DOHH2 (cell line): Measurements from ENCODE around the gene CNTN5.

ENCODE experiments used
- H3F3A ChIP-seq: fragments of 200-600 bp; sonication (generic), shearing (Covaris generic); 2 replicates; pipeline ENCODE4 v1.6.0; 2016; ENCODE audit warnings: antibody characterized with exemption, mild to moderate bottlenecking; ENCODE audit not compliant: control insufficient read depth, insufficient read depth
- H3K27ac ChIP-seq: fragments of 200-600 bp; sonication (generic); 2 replicates; pipeline ENCODE4 v1.5.1; 2014; ENCODE audit warnings: low read depth, mild to moderate bottlenecking, low read length, moderate library complexity
- H3K27me3 ChIP-seq: fragments of 200-600 bp; sonication (generic); 2 replicates; pipeline ENCODE4 v1.6.1; 2014; ENCODE audit warnings: mild to moderate bottlenecking, low read length, mixed read lengths; ENCODE audit not compliant: control insufficient read depth
- H3K36me3 ChIP-seq: fragments of 200-600 bp; sonication (generic); 2 replicates; pipeline ENCODE4 v1.6.1; 2014; ENCODE audit warnings: mild to moderate bottlenecking, low read length, moderate library complexity, mixed read lengths; ENCODE audit not compliant: control insufficient read depth
- H3K4me1 ChIP-seq: fragments of 200-600 bp; sonication (generic); 2 replicates; pipeline ENCODE4 v1.6.1; 2014; ENCODE audit warnings: mild to moderate bottlenecking, low read length, mixed read lengths; ENCODE audit not compliant: control insufficient read depth
- H3K4me2 ChIP-seq: fragments of 200-600 bp; sonication (generic); 2 replicates; pipeline ENCODE4 v1.6.0; 2014; ENCODE audit warnings: mild to moderate bottlenecking, low read length, moderate library complexity
- H3K4me3 ChIP-seq: fragments of 200-600 bp; sonication (generic); 2 replicates; pipeline ENCODE4 v1.5.1; 2014; ENCODE audit warnings: mild to moderate bottlenecking, low read length, mixed read lengths
- H3K79me2 ChIP-seq: fragments of 200-600 bp; sonication (generic); 2 replicates; pipeline ENCODE4 v1.6.1; 2014; ENCODE audit warnings: mild to moderate bottlenecking, low read length, mixed read lengths; ENCODE audit not compliant: control insufficient read depth
- H3K9me2 ChIP-seq: fragments of 200-600 bp; sonication (generic); replicated peaks from 2 replicates; pipeline ENCODE4 v1.6.1; 2014; ENCODE audit warnings: mild to moderate bottlenecking, low read length, mixed read lengths; ENCODE audit not compliant: control insufficient read depth
- H3K9me3 ChIP-seq: fragments of 200-600 bp; sonication (generic); 2 replicates; pipeline ENCODE4 v1.6.1; 2014; ENCODE audit warnings: antibody characterized with exemption, low read length, mixed read lengths; ENCODE audit not compliant: control insufficient read depth, insufficient read depth
- H4K20me1 ChIP-seq: fragments of 200-600 bp; sonication (generic); 2 replicates; pipeline ENCODE4 v1.6.0; 2014; ENCODE audit warnings: low read depth, mild to moderate bottlenecking, antibody characterized with exemption, low read length, moderate library complexity; ENCODE audit not compliant: control insufficient read depth, insufficient read depth
- EZH2phosphoT487 ChIP-seq: fragments of 200-600 bp; sonication (generic); IDR thresholded peaks from 2 replicates; pipeline ENCODE4 v1.6.1; 2017; ENCODE audit warnings: borderline replicate concordance, mild to moderate bottlenecking, antibody characterized with exemption, low read length, moderate library complexity, mixed read lengths
- TF ChIP-seq, protein P1 (sequence below): fragments of 200-600 bp; sonication (generic); IDR thresholded peaks from one replicate; pipeline ENCODE4 v1.5.1; 2014; ENCODE audit warnings: antibody characterized with exemption, mild to moderate bottlenecking, low read depth, low read length; ENCODE audit not compliant: poor library complexity, severe bottlenecking

The CNTN5 gene

DNA sequence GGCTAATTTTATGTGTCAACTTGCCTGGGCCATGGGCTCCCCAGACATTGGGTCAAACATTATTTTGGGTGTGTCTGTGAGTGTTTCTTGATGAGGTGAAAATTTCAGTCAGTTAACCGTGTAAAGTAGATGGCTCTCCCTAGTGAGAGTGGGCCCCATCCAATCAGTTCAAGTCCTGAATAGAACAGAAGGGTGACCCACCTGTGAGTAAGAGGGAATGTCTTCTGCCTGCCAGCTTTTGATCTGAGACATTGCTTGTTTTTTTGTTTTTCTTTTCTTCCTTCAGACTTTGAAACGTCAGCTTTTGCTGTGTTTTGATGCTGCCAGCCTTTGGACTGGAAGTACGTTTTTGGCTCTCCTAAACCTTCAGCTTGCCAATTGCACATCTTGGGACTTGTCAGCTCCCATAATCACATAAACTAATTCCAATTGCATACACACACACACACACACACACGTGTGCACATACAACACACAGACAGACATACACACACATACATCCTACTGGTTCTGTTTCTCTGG is 300.1 kb downstream of the CNTN5 start:
- Histone ChIP-seq H4K20me1 (no peaks in the 10 kb centered on the region), H3K27me3 (no peaks in the 10 kb centered on the region), H3K27ac (no peak overlapping the region), H3K4me2 (no peak overlapping the region), H3K9me3 (no peaks in the 10 kb centered on the region), H3K36me3 (no peaks in the 10 kb centered on the region), H3K79me2 (no peaks in the 10 kb centered on the region), H3F3A (no peaks in the 10 kb centered on the region), H3K4me1 (no peaks in the 10 kb centered on the region), H3K9me2 (no peaks in the 10 kb centered on the region), H3K4me3 (no peak overlapping the region)
- TF ChIP-seq, protein P1, sequence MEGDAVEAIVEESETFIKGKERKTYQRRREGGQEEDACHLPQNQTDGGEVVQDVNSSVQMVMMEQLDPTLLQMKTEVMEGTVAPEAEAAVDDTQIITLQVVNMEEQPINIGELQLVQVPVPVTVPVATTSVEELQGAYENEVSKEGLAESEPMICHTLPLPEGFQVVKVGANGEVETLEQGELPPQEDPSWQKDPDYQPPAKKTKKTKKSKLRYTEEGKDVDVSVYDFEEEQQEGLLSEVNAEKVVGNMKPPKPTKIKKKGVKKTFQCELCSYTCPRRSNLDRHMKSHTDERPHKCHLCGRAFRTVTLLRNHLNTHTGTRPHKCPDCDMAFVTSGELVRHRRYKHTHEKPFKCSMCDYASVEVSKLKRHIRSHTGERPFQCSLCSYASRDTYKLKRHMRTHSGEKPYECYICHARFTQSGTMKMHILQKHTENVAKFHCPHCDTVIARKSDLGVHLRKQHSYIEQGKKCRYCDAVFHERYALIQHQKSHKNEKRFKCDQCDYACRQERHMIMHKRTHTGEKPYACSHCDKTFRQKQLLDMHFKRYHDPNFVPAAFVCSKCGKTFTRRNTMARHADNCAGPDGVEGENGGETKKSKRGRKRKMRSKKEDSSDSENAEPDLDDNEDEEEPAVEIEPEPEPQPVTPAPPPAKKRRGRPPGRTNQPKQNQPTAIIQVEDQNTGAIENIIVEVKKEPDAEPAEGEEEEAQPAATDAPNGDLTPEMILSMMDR: no peak
- no peak for TF ChIP-seq EZH2phosphoT487

DNA sequence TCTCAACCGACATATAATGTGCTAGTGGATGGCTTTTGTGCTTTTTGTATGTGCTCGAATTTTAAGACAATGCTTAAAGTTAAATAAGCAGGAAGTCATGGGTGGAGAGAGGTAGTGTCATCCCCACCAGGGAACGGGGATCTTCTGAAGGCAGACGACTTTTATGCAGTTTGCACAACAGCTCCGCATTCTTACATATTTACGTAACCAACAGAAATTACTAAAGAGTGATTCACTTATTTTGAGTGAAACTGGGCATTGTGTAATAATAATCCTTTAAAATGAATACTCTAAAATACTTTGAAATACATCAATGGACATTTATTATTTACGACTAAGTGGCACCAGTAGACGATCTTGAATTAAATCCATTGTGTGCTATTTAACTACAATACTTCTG is 305.1 kb downstream of the CNTN5 start:
- Histone ChIP-seq H3K4me1 (no peaks in the 10 kb centered on the region), H3K36me3 (no peaks in the 10 kb centered on the region), H4K20me1 (no peaks in the 10 kb centered on the region), H3K79me2 (no peaks in the 10 kb centered on the region), H3K27ac (no peak overlapping the region), H3K9me3 (no peaks in the 10 kb centered on the region), H3F3A (no peaks in the 10 kb centered on the region), H3K4me3 (no peak overlapping the region), H3K27me3 (no peaks in the 10 kb centered on the region), H3K9me2 (no peaks in the 10 kb centered on the region), H3K4me2 (no peak overlapping the region)
- TF ChIP-seq, protein P1: no peak
- no peak for TF ChIP-seq EZH2phosphoT487

DNA sequence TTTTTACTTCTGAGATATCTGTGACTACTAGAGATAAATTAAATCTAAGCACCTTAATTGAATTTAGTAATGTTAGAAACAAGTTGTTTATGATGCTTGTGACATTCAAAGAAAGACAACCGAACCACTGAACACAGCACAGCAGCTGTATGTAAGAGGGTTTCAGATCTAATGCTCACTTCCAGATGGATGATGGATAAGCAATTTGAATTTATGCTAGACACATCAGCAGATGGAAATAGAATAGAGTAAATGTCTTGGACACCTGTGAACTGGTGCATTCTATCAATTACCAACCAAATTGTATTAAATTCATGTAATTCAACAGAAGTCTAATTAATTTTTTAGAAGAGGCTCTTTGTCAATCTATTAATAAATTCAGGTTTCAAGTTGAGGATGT is 306.3 kb downstream of the CNTN5 start:
- no peaks in the 10 kb centered on the region for H3K79me2 ChIP-seq
- H3K36me3 ChIP-seq: no peaks in the 10 kb centered on the region
- H3K9me2 ChIP-seq: no peaks in the 10 kb centered on the region
- no peak overlapping the region for H3K4me2 ChIP-seq
- no peaks in the 10 kb centered on the region for H3K27me3 ChIP-seq
- TF ChIP-seq, protein P1: no peak
- no peak for TF ChIP-seq EZH2phosphoT487
- no peaks in the 10 kb centered on the region for H3F3A ChIP-seq
- H4K20me1 ChIP-seq: no peaks in the 10 kb centered on the region
- H3K27ac ChIP-seq: no peak overlapping the region
- H3K9me3 ChIP-seq: no peaks in the 10 kb centered on the region
- no peaks in the 10 kb centered on the region for H3K4me1 ChIP-seq
- H3K4me3 ChIP-seq: no peak overlapping the region
